K562 (cell line): Measurements from ENCODE around the gene SYT8. TPM values are rescaled to one million over a fixed set of nuclear protein-coding genes. Genes with fewer than 3 reads are reported as not detected.
A peak's percentile ranks its signal among the peaks of the same experiment; 100 is the strongest.

Experiments
- ATAC-seq: fragments of 200-7000 bp; cut with Tn5 transposase; 3 replicates; pipeline ENCODE4 v1.9.1; 2020; ENCODE audit warnings: moderate library complexity
- BruUV-seq: library from RNA; stranded (reverse); fragments of 400-500 nt; replicated peaks from 2 replicates; lab custom pipeline; 2021; lab: Mats Ljungman, UMichigan
- CTCF ChIA-PET: fragments of 300-600 bp; formaldehyde crosslinking; extraction: SDS; loops from one replicate; lab custom pipeline; 2021; ENCODE audit warnings: low intra/inter-chr PET ratio; lab: Yijun Ruan, JAX
- POLR2A ChIA-PET: fragments of 300-600, 350-650 bp; sonication (Branson Sonifier 250); formaldehyde crosslinking; extraction: SDS; loops from one replicate; lab custom pipeline; 2021; ENCODE audit warnings: antibody characterized with exemption, inconsistent platforms; lab: Yijun Ruan, JAX
- DNase-seq, 4 experiments: peaks; one replicate each; pipeline versions ENCODE4 v3.0.0 to v3.0.0-alpha.2; 2011 to 2018; ENCODE audit warnings: low spot score in 3 of 4, mixed read lengths in 3 of 4; ENCODE audit errors: extremely low read depth in 1 of 4
- FAIRE-seq: peaks from 2 replicates; lab custom pipeline; 2011; peaks lifted over from hg19 to GRCh38; lab: Jason Lieb, UNC
- H2AFZ ChIP-seq: 2 replicates; pipeline ENCODE4 v1.6.0; 2011; ENCODE audit warnings: low read depth, low read length, control low read depth, inconsistent platforms
- H3K27ac ChIP-seq: fragments of 200-600 bp; 3 replicates; pipeline ENCODE4 v1.8.0; 2011; ENCODE audit warnings: low read depth, mild to moderate bottlenecking, control low read depth, inconsistent platforms, low read length, moderate library complexity, mixed read lengths; ENCODE audit errors: extremely low read depth
- H3K27me3 ChIP-seq, 2 experiments: fragments of 300-600 bp in 1 of 2; 2 replicates in 1 of 2; 3 replicates in 1 of 2; pipeline versions ENCODE4 v1.6.0 to v1.8.0; 2011; ENCODE audit warnings: inconsistent platforms in 2 of 2, low read length in 2 of 2, mild to moderate bottlenecking in 1 of 2, mixed read lengths in 1 of 2, moderate library complexity in 1 of 2; ENCODE audit not compliant: control insufficient read depth in 2 of 2, insufficient read depth in 2 of 2
- H3K36me3 ChIP-seq: fragments of 300-600 bp; 3 replicates; pipeline ENCODE4 v1.8.0; 2011; ENCODE audit warnings: mild to moderate bottlenecking, low read length, inconsistent platforms; ENCODE audit not compliant: control insufficient read depth, insufficient read depth
- H3K4me1 ChIP-seq, 2 experiments: fragments of 200-600 bp in 1 of 2; replicated peaks in 1 of 2; 2 replicates in 1 of 2; 3 replicates in 1 of 2; pipeline versions ENCODE4 v1.5.1 to v1.8.0; 2011; ENCODE audit warnings: inconsistent platforms in 2 of 2, low read length in 2 of 2, mild to moderate bottlenecking in 1 of 2, mixed read lengths in 1 of 2, moderate library complexity in 1 of 2; ENCODE audit not compliant: control insufficient read depth in 2 of 2, insufficient read depth in 2 of 2
- H3K4me2 ChIP-seq: 2 replicates; pipeline ENCODE4 v1.6.1; 2011; ENCODE audit warnings: low read length, control low read depth, inconsistent platforms, mixed read lengths; ENCODE audit not compliant: insufficient read depth
- H3K4me3 ChIP-seq: fragments of 200-600 bp; sonication (generic), shearing (Covaris generic); 2 replicates; pipeline ENCODE4 v1.5.1; 2016; ENCODE audit warnings: control low read depth, inconsistent platforms
- H3K79me2 ChIP-seq: fragments of 200-600 bp; 3 replicates; pipeline ENCODE4 v1.8.0; 2011; ENCODE audit warnings: low read length, inconsistent platforms; ENCODE audit not compliant: control insufficient read depth, insufficient read depth
- H3K9ac ChIP-seq, 2 experiments: 2 replicates each; pipeline versions ENCODE4 v1.6.0 to v1.6.1; 2011; ENCODE audit warnings: low read depth in 2 of 2, low read length in 2 of 2, control low read depth in 1 of 2, inconsistent platforms in 1 of 2, mild to moderate bottlenecking in 1 of 2, mixed read lengths in 1 of 2; ENCODE audit not compliant: insufficient read depth in 1 of 2
- H3K9me1 ChIP-seq: one replicate; pipeline ENCODE4 v1.6.0; 2011; ENCODE audit warnings: inconsistent platforms, mild to moderate bottlenecking, low read length, moderate library complexity; ENCODE audit not compliant: control insufficient read depth, insufficient read depth
- H3K9me3 ChIP-seq: replicated peaks from 2 replicates; pipeline ENCODE4 v1.5.1; 2011; ENCODE audit warnings: low read depth, low read length, inconsistent platforms; ENCODE audit not compliant: control insufficient read depth, insufficient read depth
- H4K20me1 ChIP-seq: replicated peaks from 2 replicates; pipeline ENCODE4 v1.6.1; 2011; ENCODE audit warnings: low read length, inconsistent platforms, mixed read lengths; ENCODE audit not compliant: control insufficient read depth, insufficient read depth
- EHMT2 ChIP-seq: fragments of 450-650 bp; IDR thresholded peaks from 2 replicates; pipeline ENCODE4 v1.6.1; 2018; ENCODE audit warnings: antibody characterized with exemption
- POLR3G ChIP-seq: IDR thresholded peaks from 2 replicates; pipeline ENCODE4 v1.6.1; 2011; ENCODE audit not compliant: insufficient read length, insufficient replicate concordance; ENCODE audit errors: extremely low read depth
- RBM39 ChIP-seq: fragments of 200-400 bp; formaldehyde crosslinking; optimal IDR thresholded peaks from 2 replicates; pipeline ENCODE3; 2018; ENCODE audit warnings: low read depth, low read length
- SREBF2 ChIP-seq: sonication (generic); formaldehyde crosslinking; IDR thresholded peaks from 2 replicates; pipeline ENCODE4 v1.4.0; 2020; ENCODE audit warnings: mild to moderate bottlenecking, missing genetic modification reagents
- ZFP36 ChIP-seq: fragments of 150-350 bp; IDR thresholded peaks from 2 replicates; pipeline ENCODE4 v1.6.1; 2018; ENCODE audit warnings: low read length, low read depth; ENCODE audit not compliant: partially characterized antibody
- ZNF707 ChIP-seq: fragments of 250-450 bp; sonication (Bioruptor Pico); conservative IDR thresholded peaks from 2 replicates; pipeline ENCODE4 v1.8.0; 2022; ENCODE audit warnings: inconsistent platforms, mild to moderate bottlenecking, moderate library complexity
- WGBS: fragments of 100-300 bp; shearing (Covaris generic); methylation state at CpG from one replicate; pipeline ENCODE4 v1.1.6; 2016; ENCODE audit warnings: low coverage, mixed read lengths; ENCODE audit not compliant: insufficient coverage; ENCODE audit errors: missing lambda C conversion rate; 5-methylcytosine and 5-hydroxymethylcytosine counted together
- in situ Hi-C: fragments of 300-500 bp; cut with MboI; formaldehyde crosslinking; loops from 4 replicates; pipeline ENCODE4 v1.15.0; 2018; ENCODE audit warnings: inconsistent platforms, mixed read lengths
- intact Hi-C: fragments of 100-400 bp; cut with micrococcal nuclease; formaldehyde crosslinking; loops from 2 replicates; pipeline ENCODE4 v1.14.2; 2022
- polyA plus RNA-seq, 8 experiments: library from polyadenylated mRNA; depleted of rRNA in 4 of 8; stranded (reverse) in 5 of 8; unstranded in 3 of 8; fragments of >200 nt; fragmentation: Nextera tagmentation in 2 of 8; fragmentation: Illumina TruSeq in 1 of 8; extraction: Ambion mirVana in 2 of 8; extraction: Trizol in 1 of 8; gene quantifications; 2 replicates each; pipeline versions ENCODE4 v1.2.1 to v1.2.3, GENCODE V29; 2011 to 2014; ENCODE audit warnings: inconsistent platforms in 1 of 8, missing spikeins in 1 of 8
- total RNA-seq, 7 experiments: library from RNA; depleted of rRNA in 6 of 7; stranded (reverse); fragments of >200 nt in 6 of 7; fragmentation: Illumina TruSeq in 2 of 7; extraction: Trizol in 2 of 7; gene quantifications; 2 replicates each; pipeline versions ENCODE4 v1.2.1 to v1.2.3, GENCODE V29; 2011 to 2021; ENCODE audit warnings: low replicate concordance in 1 of 7

SYT8 gene
- total and polyA plus RNA-seq, 9 of the 15 experiments (the other 6 are each of a cell fraction or from before 2014, with no cell fraction given) = not detected

- TF ChIP-seq RBM39 = no peak
- TF ChIP-seq ZFP36 = peak; percentile 95
- Histone ChIP-seq H3K4me3 (no peak overlapping the region), H3K9ac (no peak overlapping the region), H3K9me3 (no peaks in the 10 kb centered on the region), H4K20me1 (no peaks in the 10 kb centered on the region; the same call in 1 of the 2 replicates), H3K4me2 (no peak overlapping the region), H2AFZ (no peak overlapping the region), H3K4me1 (peaks cover 9 to 55% of the 10 kb centered on the region in 2 experiments; a peak in 4 of 5 replicates), H3K36me3 (no peaks in the 10 kb centered on the region), H3K27ac (no peak overlapping the region), H3K79me2 (no peaks in the 10 kb centered on the region), H3K27me3 (peaks cover 8 to 60% of the 10 kb centered on the region in 2 experiments; a peak in 3 of 5 replicates), H3K9me1 (no peaks in the 10 kb centered on the region)
- in situ Hi-C loops = no loop called here
- FAIRE-seq (no peak), ATAC-seq (no peak), DNase-seq (no peak)
- intact Hi-C loops = no loop called here
- CTCF ChIA-PET = no interaction called here
- POLR2A ChIA-PET = interaction anchor here (1.2 kb wide), 1 partner anchor 153 kb away, joined by 3 read pairs; no protein-coding TSS in a partner anchor
- WGBS = 12% methylated on average over 9 of the region's 9 CpGs
- BruUV-seq = no TSS peak
Observed at GRCh38 chr11:1846453-1846932, 11.7 kb downstream of the SYT8 start.

GRCh38 chr11:1847006-1847735 is 12.4 kb downstream of the SYT8 start:
- no peaks in the 10 kb centered on the region; the same call in 1 of the 2 replicates for H4K20me1 ChIP-seq
- no peak overlapping the region for H3K4me3 ChIP-seq
- CTCF ChIA-PET = no interaction called here
- H3K9me1 ChIP-seq = no peaks in the 10 kb centered on the region
- H3K27ac ChIP-seq = no peak overlapping the region
- no peak for TF ChIP-seq POLR3G
- TF ChIP-seq EHMT2 = no peak
- no peak for TF ChIP-seq SREBF2 (CRISPR knock-in tag)
- TF ChIP-seq ZNF707 (CRISPR knock-in tag) = no peak
- no peaks in the 10 kb centered on the region for H3K79me2 ChIP-seq
- DNase-seq (no peak), FAIRE-seq (no peak), ATAC-seq (no peak)
- no peak overlapping the region for H2AFZ ChIP-seq
- peaks cover 9 to 49% of the 10 kb centered on the region in 2 experiments; a peak in 4 of 5 replicates for H3K4me1 ChIP-seq
- in situ Hi-C loops (no loop called here), intact Hi-C loops (no loop called here)
- peaks cover 14 to 61% of the 10 kb centered on the region in 2 experiments; a peak in 3 of 5 replicates for H3K27me3 ChIP-seq
- no peak overlapping the region for H3K4me2 ChIP-seq
- WGBS = 34% methylated on average over 28 of the region's 34 CpGs
- H3K9ac ChIP-seq = no peak overlapping the region
- POLR2A ChIA-PET = interaction anchor here (0.8 to 1.2 kb wide), 2 partner anchors 129 to 153 kb away, joined by 3 read pairs; no protein-coding TSS in a partner anchor
- no peaks in the 10 kb centered on the region for H3K9me3 ChIP-seq
- no TSS peak for BruUV-seq
- no peaks in the 10 kb centered on the region for H3K36me3 ChIP-seq
